Measurements from ENCODE around the gene TMIGD1. TPM values are rescaled to one million over a fixed set of nuclear protein-coding genes. Genes with fewer than 3 reads are reported as not detected.
A peak's percentile ranks its signal among the peaks of the same experiment; 100 is the strongest.

The TMIGD1 gene
- polyA plus RNA-seq, 1 of the 3 experiments (the other 2 are of a cell fraction): not detected

GRCh38 chr17:30382345-30382744, 48.5 kb upstream of the TMIGD1 start:
- H3K9ac ChIP-seq: no peak overlapping the region
- DNase-seq: no peak
- H3K27ac ChIP-seq (ENCODE audit: low read depth in 2 of 2, low read length in 1 of 2): no peak overlapping the region
- peak overlapping the region; percentile 40 for H3K4me2 ChIP-seq
- ChIA-PET POLR2A (no interaction called here), CTCF (interaction anchor here (1.4 to 1.6 kb wide), 2 partner anchors 11 to 42 kb away, joined by 3 to 8 read pairs; no protein-coding TSS in a partner anchor)
- no peak overlapping the region for H2AFZ ChIP-seq (ENCODE audit: low read depth)
- no peaks in the 10 kb centered on the region for H3K27me3 ChIP-seq (ENCODE audit: insufficient read depth)
- H4K20me1 ChIP-seq (ENCODE audit: insufficient read depth): peaks cover 23% of the 10 kb centered on the region; the same call in 1 of the 2 replicates
- peaks cover 59% of the 10 kb centered on the region for H3K79me2 ChIP-seq (ENCODE audit: insufficient read depth)
- peaks cover 5 to 20% of the 10 kb centered on the region in 2 experiments; a peak in 3 of 4 replicates for H3K4me1 ChIP-seq (ENCODE audit: control insufficient read depth in 1 of 2, insufficient read depth in 2 of 2, low read depth in 1 of 2, low read length in 1 of 2)
- WGBS (ENCODE audit: low lambda C conversion rate): 78% methylated on average over 1 of the region's 1 CpG
- no peaks in the 10 kb centered on the region for H3K9me2 ChIP-seq
- TF ChIP-seq, protein P1, sequence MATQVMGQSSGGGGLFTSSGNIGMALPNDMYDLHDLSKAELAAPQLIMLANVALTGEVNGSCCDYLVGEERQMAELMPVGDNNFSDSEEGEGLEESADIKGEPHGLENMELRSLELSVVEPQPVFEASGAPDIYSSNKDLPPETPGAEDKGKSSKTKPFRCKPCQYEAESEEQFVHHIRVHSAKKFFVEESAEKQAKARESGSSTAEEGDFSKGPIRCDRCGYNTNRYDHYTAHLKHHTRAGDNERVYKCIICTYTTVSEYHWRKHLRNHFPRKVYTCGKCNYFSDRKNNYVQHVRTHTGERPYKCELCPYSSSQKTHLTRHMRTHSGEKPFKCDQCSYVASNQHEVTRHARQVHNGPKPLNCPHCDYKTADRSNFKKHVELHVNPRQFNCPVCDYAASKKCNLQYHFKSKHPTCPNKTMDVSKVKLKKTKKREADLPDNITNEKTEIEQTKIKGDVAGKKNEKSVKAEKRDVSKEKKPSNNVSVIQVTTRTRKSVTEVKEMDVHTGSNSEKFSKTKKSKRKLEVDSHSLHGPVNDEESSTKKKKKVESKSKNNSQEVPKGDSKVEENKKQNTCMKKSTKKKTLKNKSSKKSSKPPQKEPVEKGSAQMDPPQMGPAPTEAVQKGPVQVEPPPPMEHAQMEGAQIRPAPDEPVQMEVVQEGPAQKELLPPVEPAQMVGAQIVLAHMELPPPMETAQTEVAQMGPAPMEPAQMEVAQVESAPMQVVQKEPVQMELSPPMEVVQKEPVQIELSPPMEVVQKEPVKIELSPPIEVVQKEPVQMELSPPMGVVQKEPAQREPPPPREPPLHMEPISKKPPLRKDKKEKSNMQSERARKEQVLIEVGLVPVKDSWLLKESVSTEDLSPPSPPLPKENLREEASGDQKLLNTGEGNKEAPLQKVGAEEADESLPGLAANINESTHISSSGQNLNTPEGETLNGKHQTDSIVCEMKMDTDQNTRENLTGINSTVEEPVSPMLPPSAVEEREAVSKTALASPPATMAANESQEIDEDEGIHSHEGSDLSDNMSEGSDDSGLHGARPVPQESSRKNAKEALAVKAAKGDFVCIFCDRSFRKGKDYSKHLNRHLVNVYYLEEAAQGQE (IDR thresholded peaks at IDR 0.05; ENCODE audit: low read depth, low read length): no peak
- no peak for TF ChIP-seq NRF1 (IDR thresholded peaks at IDR 0.05; ENCODE audit: low read depth, low read length)
- no peak for TF ChIP-seq YY1 (IDR thresholded peaks at IDR 0.05; ENCODE audit: low read depth)
- TF ChIP-seq POLR2AphosphoS5 (IDR thresholded peaks at IDR 0.05; ENCODE audit: low read depth, low read length): no peak
- no peak for TF ChIP-seq PBX3 (IDR thresholded peaks at IDR 0.05)
- no peak for TF ChIP-seq FOXM1 (IDR thresholded peaks at IDR 0.05; ENCODE audit: low read depth)
- TF ChIP-seq RFX5 (IDR thresholded peaks at IDR 0.05; ENCODE audit: low read length): no peak
- TF ChIP-seq FOSL2 (IDR thresholded peaks at IDR 0.05; ENCODE audit: borderline replicate concordance, low read depth): no peak
- TF ChIP-seq GABPA (IDR thresholded peaks at IDR 0.05; ENCODE audit: low read depth): no peak
- TF ChIP-seq TAF1 (IDR thresholded peaks at IDR 0.05; ENCODE audit: borderline replicate concordance, low read depth, low read length): no peak
- no peak for TF ChIP-seq USF1 (IDR thresholded peaks at IDR 0.05; ENCODE audit: borderline replicate concordance, low read depth)
- H3K9me3 ChIP-seq: no peaks in the 10 kb centered on the region
- peaks cover 17 to 25% of the 10 kb centered on the region in 2 experiments for H3K36me3 ChIP-seq (replicated peaks in 1 of 2; ENCODE audit: control insufficient read depth in 1 of 2, insufficient read depth in 2 of 2, low read length in 1 of 2)
- H3F3A ChIP-seq (replicated peaks; ENCODE audit: insufficient read depth): no peaks in the 10 kb centered on the region
- no peak overlapping the region for H3K4me3 ChIP-seq (ENCODE audit: low read depth in 2 of 2, low read length in 1 of 2)

DNA sequence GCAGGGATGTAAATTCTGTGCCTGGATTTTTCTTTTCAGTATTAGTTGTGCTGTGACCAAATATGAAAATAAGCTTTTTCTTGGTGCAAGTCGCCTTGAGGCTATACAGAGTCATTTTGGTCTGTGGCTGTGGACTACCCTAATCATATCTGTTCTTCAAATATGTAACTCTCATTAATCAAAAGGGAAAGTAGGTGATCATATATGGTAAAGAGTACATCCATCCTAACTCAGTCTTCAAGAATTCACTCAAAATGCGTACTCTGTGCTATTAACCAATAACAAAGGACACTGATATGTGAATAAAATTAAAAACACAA, 47.4 kb upstream of the TMIGD1 start:
- no peak overlapping the region for H2AFZ ChIP-seq (ENCODE audit: low read depth)
- H3K9me3 ChIP-seq: no peaks in the 10 kb centered on the region
- H4K20me1 ChIP-seq (ENCODE audit: insufficient read depth): peaks cover 23% of the 10 kb centered on the region; the same call in 1 of the 2 replicates
- ChIA-PET POLR2A (interaction anchor here (0.6 kb wide), 1 partner anchor 953 kb away, joined by 6 read pairs; no protein-coding TSS in a partner anchor), CTCF (interaction anchor here (1.5 to 1.6 kb wide), 3 partner anchors 9 to 41 kb away, joined by 3 to 8 read pairs (median 5); no protein-coding TSS in a partner anchor)
- H3K9ac ChIP-seq: no peak overlapping the region
- WGBS (ENCODE audit: low lambda C conversion rate): 98% methylated on average over 2 of the region's 2 CpGs
- H3K4me3 ChIP-seq (ENCODE audit: low read depth in 2 of 2, low read length in 1 of 2): peak overlapping the region in 1 of 2 experiments; percentile 12; a peak in 1 of 4 replicates
- H3F3A ChIP-seq (replicated peaks; ENCODE audit: insufficient read depth): no peaks in the 10 kb centered on the region
- DNase-seq: no peak
- TF ChIP-seq RFX5 (IDR thresholded peaks at IDR 0.05; ENCODE audit: low read length) (no peak), MXI1 (IDR thresholded peaks at IDR 0.05; ENCODE audit: low read depth, low read length) (no peak)
- H3K27me3 ChIP-seq (ENCODE audit: insufficient read depth): no peaks in the 10 kb centered on the region
- peaks cover 10 to 14% of the 10 kb centered on the region in 2 experiments for H3K36me3 ChIP-seq (replicated peaks in 1 of 2; ENCODE audit: control insufficient read depth in 1 of 2, insufficient read depth in 2 of 2, low read length in 1 of 2)
- H3K9me2 ChIP-seq: no peaks in the 10 kb centered on the region
- no peak overlapping the region; a peak in 1 of 4 replicates for H3K27ac ChIP-seq (ENCODE audit: low read depth in 2 of 2, low read length in 1 of 2)
- peaks cover 5 to 21% of the 10 kb centered on the region in 2 experiments; a peak in 3 of 4 replicates for H3K4me1 ChIP-seq (ENCODE audit: control insufficient read depth in 1 of 2, insufficient read depth in 2 of 2, low read depth in 1 of 2, low read length in 1 of 2)
- H3K4me2 ChIP-seq: peak overlapping the region; percentile 92
- H3K79me2 ChIP-seq (ENCODE audit: insufficient read depth): peaks cover 59% of the 10 kb centered on the region
